Mesendoderm (in vitro differentiated cells): ENCODE results near the gene STX5.
A peak's percentile ranks its signal among the peaks of the same experiment; 100 is the strongest.

Source experiments
- DNase-seq: peaks from one replicate; pipeline ENCODE4 v3.0.0; 2013
- H2AK5ac ChIP-seq: 2 replicates; pipeline ENCODE4 v1.6.1; 2013; ENCODE audit warnings: low read length, inconsistent platforms
- H2BK120ac ChIP-seq: 2 replicates; pipeline ENCODE4 v1.6.1; 2013; ENCODE audit warnings: low read depth, mild to moderate bottlenecking, low read length, moderate library complexity, mixed read lengths
- H2BK15ac ChIP-seq: replicated peaks from 2 replicates; pipeline ENCODE4 v1.6.1; 2013; ENCODE audit warnings: low read depth, mild to moderate bottlenecking, moderate library complexity
- H2BK5ac ChIP-seq: 2 replicates; pipeline ENCODE4 v1.6.1; 2013; ENCODE audit warnings: low read length, inconsistent platforms
- H3K18ac ChIP-seq: 2 replicates; pipeline ENCODE4 v1.6.1; 2013; ENCODE audit warnings: mild to moderate bottlenecking, low read length, mixed read lengths
- H3K23ac ChIP-seq: one replicate; pipeline ENCODE4 v1.6.1; 2013; ENCODE audit warnings: low read length
- H3K27ac ChIP-seq: 2 replicates; pipeline ENCODE4 v1.5.1; 2013; ENCODE audit warnings: low read depth, mild to moderate bottlenecking, inconsistent platforms, low read length, moderate library complexity
- H3K27me3 ChIP-seq: 2 replicates; pipeline ENCODE4 v1.6.1; 2013; ENCODE audit warnings: low read length, control low read depth, mild to moderate bottlenecking, inconsistent platforms; ENCODE audit not compliant: insufficient read depth, poor library complexity
- H3K36me3 ChIP-seq: 2 replicates; pipeline ENCODE4 v1.6.1; 2013; ENCODE audit warnings: low read length, inconsistent platforms; ENCODE audit not compliant: control insufficient read depth, insufficient read depth
- H3K4ac ChIP-seq: one replicate; pipeline ENCODE4 v1.6.1; 2013; ENCODE audit warnings: low read depth, mild to moderate bottlenecking, low read length, moderate library complexity
- H3K4me1 ChIP-seq: 2 replicates; pipeline ENCODE4 v1.6.1; 2013; ENCODE audit warnings: low read depth, low read length, inconsistent platforms; ENCODE audit not compliant: control insufficient read depth
- H3K4me2 ChIP-seq: 2 replicates; pipeline ENCODE4 v1.6.1; 2013; ENCODE audit warnings: low read length
- H3K4me3 ChIP-seq: 2 replicates; pipeline ENCODE4 v1.5.1; 2013; ENCODE audit warnings: mild to moderate bottlenecking, low read length
- H3K56ac ChIP-seq: one replicate; pipeline ENCODE4 v1.6.1; 2013; ENCODE audit warnings: low read length
- H3K79me1 ChIP-seq: 2 replicates; pipeline ENCODE4 v1.6.1; 2013; ENCODE audit warnings: low read length, inconsistent platforms
- H3K79me2 ChIP-seq: 2 replicates; pipeline ENCODE4 v1.6.1; 2013; ENCODE audit warnings: mild to moderate bottlenecking, low read length; ENCODE audit not compliant: control insufficient read depth, insufficient read depth
- H3K9ac ChIP-seq: 2 replicates; pipeline ENCODE4 v1.6.1; 2013; ENCODE audit warnings: low read length, inconsistent platforms
- H4K5ac ChIP-seq: one replicate; pipeline ENCODE4 v1.6.1; 2013; ENCODE audit warnings: low read length
- H4K8ac ChIP-seq: one replicate; pipeline ENCODE4 v1.6.1; 2013; ENCODE audit warnings: low read depth, mild to moderate bottlenecking, control low read depth, low read length, moderate library complexity
- WGBS: extraction: QIAGEN DNeasy Blood & Tissue Kit; methylation state at CpG from one replicate; pipeline ENCODE4 v1.1.7; 2013; ENCODE audit warnings: low lambda C conversion rate, missing lambda C conversion rate; ENCODE audit not compliant: insufficient coverage; ENCODE audit errors: extremely low coverage; 5-methylcytosine and 5-hydroxymethylcytosine counted together

Gene STX5

GRCh38 chr11:62823677-62824076 lies 8.2 kb downstream of the STX5 start:
- Histone ChIP-seq H3K27ac (no peak overlapping the region), H2BK15ac (no peak overlapping the region), H3K4ac (no peak overlapping the region), H2BK120ac (no peak overlapping the region), H3K9ac (no peak overlapping the region), H3K4me1 (no peaks in the 10 kb centered on the region), H3K27me3 (no peaks in the 10 kb centered on the region), H4K5ac (no peak overlapping the region), H3K4me3 (no peak overlapping the region), H3K4me2 (no peak overlapping the region), H3K23ac (no peak overlapping the region), H3K79me1 (peaks cover 2% of the 10 kb centered on the region), H3K79me2 (no peaks in the 10 kb centered on the region), H4K8ac (no peak overlapping the region), H2BK5ac (no peak overlapping the region), H3K36me3 (peaks cover 10% of the 10 kb centered on the region), H3K18ac (no peak overlapping the region), H2AK5ac (no peak overlapping the region), H3K56ac (no peak overlapping the region)
- WGBS, result no CpG with 5 or more reads among the region's 3 CpGs
- DNase-seq, result no peak

- H3K4me3 ChIP-seq, result no peak overlapping the region
- no peak overlapping the region for H3K4ac ChIP-seq
- no peak overlapping the region for H4K5ac ChIP-seq
- no peak for DNase-seq
- H3K79me1 ChIP-seq, result no peaks in the 10 kb centered on the region
- H3K27me3 ChIP-seq, result no peaks in the 10 kb centered on the region
- no CpG with 5 or more reads among the region's 4 CpGs for WGBS
- no peak overlapping the region for H3K18ac ChIP-seq
- no peak overlapping the region for H3K23ac ChIP-seq
- no peaks in the 10 kb centered on the region for H3K79me2 ChIP-seq
- no peak overlapping the region for H2AK5ac ChIP-seq
- no peak overlapping the region for H3K9ac ChIP-seq
- no peak overlapping the region for H2BK120ac ChIP-seq
- H4K8ac ChIP-seq, result no peak overlapping the region
- no peak overlapping the region for H3K27ac ChIP-seq
- H3K4me2 ChIP-seq, result no peak overlapping the region
- no peak overlapping the region for H3K56ac ChIP-seq
- no peaks in the 10 kb centered on the region for H3K36me3 ChIP-seq
- H2BK15ac ChIP-seq, result no peak overlapping the region
- H2BK5ac ChIP-seq, result no peak overlapping the region
- H3K4me1 ChIP-seq, result no peaks in the 10 kb centered on the region
Observed at GRCh38 chr11:62817129-62817528, 14.7 kb downstream of the STX5 start.

GRCh38 chr11:62816557-62816956 lies 15.3 kb downstream of the STX5 start:
- no peak overlapping the region for H3K56ac ChIP-seq
- no peak overlapping the region for H3K27ac ChIP-seq
- no peak overlapping the region for H3K4me2 ChIP-seq
- H3K27me3 ChIP-seq, result no peaks in the 10 kb centered on the region
- no peak overlapping the region for H2AK5ac ChIP-seq
- no peak overlapping the region for H3K4me3 ChIP-seq
- no peak overlapping the region for H4K8ac ChIP-seq
- DNase-seq, result no peak
- no peaks in the 10 kb centered on the region for H3K36me3 ChIP-seq
- H2BK120ac ChIP-seq, result no peak overlapping the region
- no peaks in the 10 kb centered on the region for H3K79me1 ChIP-seq
- H3K79me2 ChIP-seq, result no peaks in the 10 kb centered on the region
- no peak overlapping the region for H4K5ac ChIP-seq
- no peak overlapping the region for H2BK5ac ChIP-seq
- no peak overlapping the region for H3K9ac ChIP-seq
- H3K18ac ChIP-seq, result no peak overlapping the region
- no peak overlapping the region for H3K4ac ChIP-seq
- H3K23ac ChIP-seq, result no peak overlapping the region
- no CpG with 5 or more reads among the region's 8 CpGs for WGBS
- H2BK15ac ChIP-seq, result no peak overlapping the region
- no peaks in the 10 kb centered on the region for H3K4me1 ChIP-seq

- no peak overlapping the region for H2BK120ac ChIP-seq
- DNase-seq, result no peak
- no peak overlapping the region for H4K5ac ChIP-seq
- no peak overlapping the region for H3K56ac ChIP-seq
- H2BK5ac ChIP-seq, result no peak overlapping the region
- no peaks in the 10 kb centered on the region for H3K4me1 ChIP-seq
- no peak overlapping the region for H2AK5ac ChIP-seq
- no peaks in the 10 kb centered on the region for H3K79me1 ChIP-seq
- WGBS, result no CpG with 5 or more reads among the region's 2 CpGs
- H3K36me3 ChIP-seq, result no peaks in the 10 kb centered on the region
- H3K18ac ChIP-seq, result no peak overlapping the region
- H3K4me3 ChIP-seq, result no peak overlapping the region
- H3K27me3 ChIP-seq, result no peaks in the 10 kb centered on the region
- H3K27ac ChIP-seq, result no peak overlapping the region
- H3K9ac ChIP-seq, result no peak overlapping the region
- no peak overlapping the region for H4K8ac ChIP-seq
- H3K79me2 ChIP-seq, result no peaks in the 10 kb centered on the region
- H3K4me2 ChIP-seq, result no peak overlapping the region
- no peak overlapping the region for H3K4ac ChIP-seq
- H2BK15ac ChIP-seq, result no peak overlapping the region
- no peak overlapping the region for H3K23ac ChIP-seq
Observed at GRCh38 chr11:62811659-62812058, 20.2 kb downstream of the STX5 start.

- no peak overlapping the region for H3K23ac ChIP-seq
- no peak overlapping the region for H4K5ac ChIP-seq
- no peak overlapping the region for H3K27ac ChIP-seq
- H3K18ac ChIP-seq, result no peak overlapping the region
- no peak overlapping the region for H3K4ac ChIP-seq
- no peaks in the 10 kb centered on the region for H3K79me2 ChIP-seq
- H3K36me3 ChIP-seq, result no peaks in the 10 kb centered on the region
- no peaks in the 10 kb centered on the region for H3K79me1 ChIP-seq
- H3K27me3 ChIP-seq, result no peaks in the 10 kb centered on the region
- H3K4me2 ChIP-seq, result no peak overlapping the region
- H2AK5ac ChIP-seq, result no peak overlapping the region
- no peak overlapping the region for H3K4me3 ChIP-seq
- no peak overlapping the region for H4K8ac ChIP-seq
- peaks cover 6% of the 10 kb centered on the region for H3K4me1 ChIP-seq
- no peak overlapping the region for H3K56ac ChIP-seq
- H2BK120ac ChIP-seq, result no peak overlapping the region
- H2BK15ac ChIP-seq, result no peak overlapping the region
- no peak overlapping the region for H3K9ac ChIP-seq
- WGBS, result no CpG with 5 or more reads among the region's 1 CpG
- H2BK5ac ChIP-seq, result no peak overlapping the region
- DNase-seq, result no peak
Observed at GRCh38 chr11:62810748-62811147, 21.1 kb downstream of the STX5 start.

GRCh38 chr11:62806611-62807121 lies 25.2 kb downstream of the STX5 start:
- no peak overlapping the region for H3K9ac ChIP-seq
- DNase-seq, result peak; percentile 67
- no peak overlapping the region for H2AK5ac ChIP-seq
- no peak overlapping the region for H3K23ac ChIP-seq
- H3K18ac ChIP-seq, result no peak overlapping the region
- H2BK15ac ChIP-seq, result no peak overlapping the region
- peaks cover 12% of the 10 kb centered on the region for H3K79me1 ChIP-seq
- WGBS, result no CpG with 5 or more reads among the region's 5 CpGs
- peaks cover 18% of the 10 kb centered on the region for H3K79me2 ChIP-seq
- H3K27me3 ChIP-seq, result no peaks in the 10 kb centered on the region
- peaks cover 9% of the 10 kb centered on the region for H3K4me1 ChIP-seq
- H3K36me3 ChIP-seq, result peaks cover 2% of the 10 kb centered on the region
- no peak overlapping the region for H3K56ac ChIP-seq
- no peak overlapping the region for H3K4me2 ChIP-seq
- H3K27ac ChIP-seq, result no peak overlapping the region
- H3K4me3 ChIP-seq, result no peak overlapping the region
- no peak overlapping the region for H4K5ac ChIP-seq
- no peak overlapping the region for H2BK5ac ChIP-seq
- H3K4ac ChIP-seq, result no peak overlapping the region
- no peak overlapping the region for H2BK120ac ChIP-seq
- no peak overlapping the region for H4K8ac ChIP-seq
